GM12892 (cell line): ENCODE results near the gene COA1.

Experiments used
- DNase-seq: peaks from one replicate; pipeline ENCODE4 v3.0.0; 2011; ENCODE audit not compliant: insufficient read length
- FAIRE-seq: peaks from 2 replicates; lab custom pipeline; 2011; peaks lifted over from hg19 to GRCh38; lab: Jason Lieb, UNC
- POLR2A ChIP-seq: IDR thresholded peaks from 2 replicates; pipeline ENCODE4 v1.6.1; 2011; ENCODE audit warnings: low read depth, low read length, control low read depth
- POLR2AphosphoS5 ChIP-seq: IDR thresholded peaks from 2 replicates; pipeline ENCODE4 v1.6.1; 2011; ENCODE audit warnings: low read depth, low read length, control low read depth
- TAF1 ChIP-seq: IDR thresholded peaks from 2 replicates; pipeline ENCODE4 v1.6.1; 2011; ENCODE audit warnings: low read depth, mild to moderate bottlenecking, control low read depth, low read length, borderline replicate concordance

Gene COA1

DNA sequence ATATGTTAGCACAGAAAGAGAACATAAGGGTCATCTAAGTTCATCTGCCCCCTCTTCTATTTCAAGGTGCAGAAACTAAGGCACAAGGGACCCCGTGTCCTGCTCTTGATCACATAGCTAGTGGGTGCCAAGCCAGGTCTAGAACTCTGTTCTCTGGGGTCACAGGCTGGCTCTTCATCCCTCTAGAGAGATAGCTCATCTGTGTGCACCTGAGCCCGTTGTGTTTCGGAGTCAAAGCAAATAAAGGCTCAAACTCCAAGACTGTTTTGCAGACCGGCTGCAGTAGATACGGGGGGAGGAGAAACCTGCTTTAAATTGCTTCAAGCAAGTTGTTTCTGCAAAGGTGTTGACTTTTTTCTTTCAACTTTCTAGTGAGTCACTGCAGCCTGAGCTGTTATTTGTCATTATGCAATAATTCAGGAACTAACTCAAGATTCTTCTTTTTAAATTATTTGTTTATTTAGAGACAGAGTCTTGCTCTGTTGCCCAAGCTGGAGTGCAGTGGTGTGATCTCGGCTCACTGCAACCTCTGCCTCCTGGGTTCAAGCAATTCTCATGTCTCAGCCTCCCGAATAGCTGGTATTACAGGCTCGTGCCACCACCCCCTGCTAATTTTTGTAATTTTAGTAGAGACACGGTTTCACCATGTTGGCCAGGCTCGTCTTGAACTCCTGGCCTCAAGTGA lies 35.6 kb upstream of the COA1 start:
- DNase-seq (no peak), FAIRE-seq (no peak)
- no peak for TF ChIP-seq TAF1
- no peak for TF ChIP-seq POLR2AphosphoS5
- no peak for TF ChIP-seq POLR2A

DNA sequence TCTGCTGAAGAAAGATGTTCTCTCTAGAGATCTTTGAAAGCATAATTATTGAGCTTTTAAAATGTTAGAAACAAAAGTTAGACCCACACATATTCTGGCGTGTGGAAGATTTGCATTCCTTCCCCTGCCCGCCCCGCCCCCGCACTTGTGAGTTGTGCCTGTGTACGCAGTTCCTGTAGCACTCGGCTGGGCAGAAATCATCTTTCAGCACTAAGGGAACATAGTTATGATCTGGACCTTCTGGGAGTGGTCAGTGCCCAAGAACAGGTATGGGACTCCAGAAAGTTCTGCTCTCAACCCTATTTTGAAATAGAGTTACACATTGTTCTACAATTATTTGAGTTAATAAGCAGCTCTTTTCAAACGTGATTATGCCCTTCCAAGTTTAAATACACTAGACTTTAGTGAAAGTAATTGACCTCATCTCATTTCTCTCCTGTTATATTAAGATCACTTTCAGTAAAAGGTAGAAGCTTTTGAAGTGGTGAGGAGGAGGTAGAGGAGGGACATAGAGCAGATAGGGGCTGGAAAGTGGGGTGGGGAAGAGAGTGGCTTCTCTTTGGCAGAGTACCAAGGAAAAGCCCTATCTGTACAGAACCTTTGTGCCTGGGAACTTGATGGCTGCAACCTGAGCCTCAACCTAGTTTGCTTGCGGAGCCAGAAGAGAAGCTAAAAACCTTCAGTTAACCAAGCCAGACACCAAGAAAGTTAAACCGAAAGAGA lies 34.9 kb upstream of the COA1 start:
- TF ChIP-seq TAF1, result no peak
- no peak for DNase-seq
- peak; percentile 77 for FAIRE-seq

DNA sequence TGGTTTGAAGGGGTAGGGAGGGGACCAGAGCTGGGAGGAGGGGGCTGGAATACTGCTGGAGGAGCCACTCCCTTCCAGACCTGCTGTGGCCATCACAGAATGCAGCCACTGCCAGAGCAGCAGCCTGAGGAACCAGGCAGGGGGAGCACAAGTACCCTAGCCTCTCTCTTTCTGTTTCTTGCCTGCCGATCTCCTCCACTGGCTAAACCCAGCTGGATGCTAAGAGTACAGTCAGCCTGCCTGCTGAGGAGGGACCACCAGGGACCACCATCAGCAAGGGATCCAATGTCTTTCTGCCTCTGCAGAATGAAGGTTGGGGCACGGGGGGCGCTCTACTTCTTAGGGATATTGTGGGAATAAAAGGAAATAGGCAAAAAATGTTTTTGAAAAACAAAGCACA lies 33.9 kb upstream of the COA1 start:
- TF ChIP-seq POLR2AphosphoS5, result no peak
- no peak for TF ChIP-seq POLR2A
- TF ChIP-seq TAF1, result no peak
- FAIRE-seq (no peak), DNase-seq (no peak)

DNA sequence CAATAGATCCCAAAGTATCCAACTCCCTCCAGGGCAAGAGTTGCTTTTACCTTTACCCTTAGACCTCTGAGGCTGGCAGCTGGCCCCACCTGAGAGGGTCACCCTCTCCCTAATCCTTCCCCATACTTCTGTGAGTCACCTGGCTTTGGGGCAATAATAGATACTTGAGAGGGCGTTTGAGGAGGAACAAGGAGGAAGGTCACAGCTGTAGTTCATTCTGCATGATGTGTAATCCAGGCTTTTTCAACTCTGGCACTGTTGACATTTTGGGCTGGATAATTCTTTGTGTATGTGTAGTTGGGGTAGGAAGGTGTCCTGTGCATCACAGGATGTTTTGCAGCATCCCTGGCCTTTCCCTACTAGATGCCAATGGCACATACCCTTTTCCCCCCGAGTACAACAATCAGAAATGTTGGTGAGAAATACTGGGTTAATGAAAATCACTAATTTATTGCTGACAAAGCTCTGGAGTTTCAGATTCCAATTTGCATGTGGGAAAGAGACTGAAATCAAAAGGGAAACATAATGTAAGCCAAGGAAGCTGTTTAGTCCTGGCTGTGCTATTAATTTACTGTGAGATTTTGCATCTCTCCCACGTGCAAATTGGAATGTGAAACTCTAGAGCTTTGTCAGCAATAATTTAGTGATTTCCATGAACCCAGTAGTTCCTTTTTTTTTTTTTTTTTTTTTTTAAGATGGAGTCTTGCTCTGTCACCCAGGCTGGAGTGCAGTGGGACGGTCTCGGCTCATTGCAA lies 32.8 kb upstream of the COA1 start:
- FAIRE-seq (no peak), DNase-seq (no peak)
- TF ChIP-seq TAF1, result no peak
- no peak for TF ChIP-seq POLR2AphosphoS5
- TF ChIP-seq POLR2A, result no peak

DNA sequence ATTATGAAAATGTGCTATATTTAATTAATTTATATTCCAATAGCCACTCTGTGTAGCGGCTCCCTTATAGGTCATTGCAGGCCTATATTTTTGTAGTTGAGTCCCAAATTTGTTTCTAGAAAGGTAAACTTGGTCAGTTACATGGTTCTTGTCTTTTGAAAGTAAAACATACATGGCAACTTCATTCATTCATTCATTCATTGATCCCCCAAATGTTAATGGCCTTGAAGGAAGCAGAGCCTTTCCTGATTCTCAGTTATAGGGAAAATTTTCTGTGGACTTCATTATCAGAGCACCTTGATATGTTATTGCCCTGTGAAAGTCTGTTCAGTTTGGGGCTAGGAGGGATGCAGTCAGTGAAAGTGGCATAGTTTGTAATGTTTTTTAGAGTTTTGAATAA lies 32.1 kb upstream of the COA1 start:
- TF ChIP-seq POLR2A (no peak), TAF1 (no peak), POLR2AphosphoS5 (no peak)
- no peak for FAIRE-seq

DNA sequence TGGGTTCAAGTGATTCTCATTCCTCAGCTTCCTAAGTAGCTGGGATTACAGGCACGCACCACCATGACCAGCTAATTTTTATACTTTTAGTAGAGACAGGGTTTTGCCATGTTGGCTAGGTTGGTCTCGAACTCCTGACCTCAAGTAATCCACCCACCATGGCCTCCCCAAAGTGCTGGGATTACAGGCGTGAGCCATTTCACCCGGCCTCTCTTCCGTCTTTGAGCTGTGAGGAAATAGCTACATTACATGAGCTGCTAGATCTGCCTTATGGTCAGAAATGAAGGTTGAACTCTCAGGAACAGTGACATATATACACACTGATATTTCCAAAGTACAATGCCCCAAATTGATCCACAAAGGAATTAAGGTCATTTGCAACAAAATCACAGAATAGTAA lies 31.5 kb upstream of the COA1 start:
- DNase-seq (no peak), FAIRE-seq (no peak)
- TF ChIP-seq POLR2AphosphoS5, result no peak
- no peak for TF ChIP-seq TAF1
- no peak for TF ChIP-seq POLR2A

More for the DNA sequence above, 32.1 kb upstream of the COA1 start:
- no peak for DNase-seq

DNA sequence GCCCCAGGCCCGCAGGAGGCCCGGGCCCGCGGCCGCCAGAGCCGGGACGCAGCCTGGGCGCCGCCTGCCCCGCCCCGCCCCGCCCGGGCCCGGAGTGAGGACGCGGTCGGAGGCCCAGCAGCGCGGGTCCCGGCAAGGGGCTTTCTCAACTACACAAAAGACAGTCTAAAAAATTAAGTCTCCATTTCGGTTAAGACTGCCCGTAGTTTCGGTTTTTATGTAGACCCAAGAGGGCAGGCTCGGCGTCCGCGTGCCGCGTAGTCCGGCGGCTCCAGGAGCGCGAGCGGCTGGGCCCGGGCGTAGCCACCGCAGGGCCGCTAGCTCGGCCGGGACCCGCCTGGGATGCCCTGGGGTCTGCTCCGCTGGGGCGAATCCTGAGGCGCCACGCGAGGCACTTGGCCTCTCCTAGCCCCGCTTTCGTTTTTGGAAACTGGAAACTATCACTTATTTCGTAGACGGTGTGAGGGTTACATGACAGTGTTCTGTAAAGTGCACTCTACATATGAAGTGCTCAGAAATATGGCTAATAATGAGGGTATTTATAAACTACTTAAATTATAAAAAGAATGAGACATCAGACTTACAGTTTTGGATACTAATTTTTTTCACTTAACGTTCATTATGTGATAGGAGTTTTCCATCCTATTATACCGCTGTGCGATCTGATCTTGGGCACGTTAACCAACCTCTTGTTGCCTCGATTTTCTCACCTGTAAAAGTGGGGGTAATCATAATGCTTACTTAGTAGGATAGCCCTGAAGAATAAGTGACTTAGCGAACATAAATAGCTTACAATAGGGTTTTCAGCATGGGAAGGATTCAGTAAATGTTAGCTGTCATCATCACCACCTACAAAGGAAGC lies 29.7 kb upstream of the COA1 start:
- peak; percentile 48 for DNase-seq
- no peak for FAIRE-seq

DNA sequence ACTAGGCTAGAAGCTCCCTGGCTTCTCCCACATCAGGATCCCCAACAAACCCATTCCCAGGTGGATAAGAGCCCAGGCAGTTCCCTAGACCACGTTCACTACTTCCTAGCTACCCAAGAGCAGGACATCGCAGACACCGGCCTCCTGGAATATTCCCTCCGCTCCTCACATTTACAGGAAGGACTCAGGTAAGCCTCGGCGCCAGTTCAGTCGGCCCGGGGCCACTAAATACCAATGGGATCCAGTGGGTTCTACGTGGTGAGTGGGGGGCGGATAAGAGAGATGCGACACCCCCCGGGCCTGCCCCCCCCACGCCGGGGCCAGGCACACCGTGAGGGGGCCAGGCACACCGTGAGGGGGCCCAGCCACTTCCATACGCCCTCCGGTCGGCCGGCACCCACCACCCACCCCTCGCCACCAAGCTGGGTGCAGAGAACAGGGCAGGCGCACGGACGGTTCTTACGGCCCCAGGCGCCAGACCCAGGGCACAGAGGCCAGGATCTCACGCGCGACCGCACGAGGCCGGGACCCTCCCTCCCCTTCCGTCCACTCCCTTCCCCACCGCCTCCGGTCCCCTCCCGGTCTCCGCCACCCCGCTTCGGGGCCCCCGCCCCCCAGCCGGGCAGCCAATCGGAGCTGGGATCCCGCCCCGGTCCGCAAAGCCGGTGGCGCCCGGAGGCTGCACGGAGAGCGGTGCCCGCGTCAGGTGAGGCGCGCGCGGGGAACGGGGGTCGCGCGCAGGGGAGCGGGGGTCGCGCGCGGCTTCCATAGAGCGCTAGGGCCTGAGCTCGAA lies 28.9 kb upstream of the COA1 start, which contains the start of gene BLVRA:
TSS of gene BLVRA (plus strand) at position 652 of the 793 bp plus-strand sequence. CDS start 12,479 bp downstream, outside the sequence.
- FAIRE-seq (peak; percentile 82), DNase-seq (peak; percentile 80)
- TF ChIP-seq POLR2A, result peak; percentile 54; the same call in 1 of the 2 replicates
- no peak for TF ChIP-seq POLR2AphosphoS5

More for the DNA sequence above, 29.7 kb upstream of the COA1 start:
- TF ChIP-seq POLR2A (no peak; the same call in 1 of the 2 replicates), POLR2AphosphoS5 (no peak), TAF1 (0 out of 2 replicates have a peak, but pooled peaks have one; percentile 24)

DNA sequence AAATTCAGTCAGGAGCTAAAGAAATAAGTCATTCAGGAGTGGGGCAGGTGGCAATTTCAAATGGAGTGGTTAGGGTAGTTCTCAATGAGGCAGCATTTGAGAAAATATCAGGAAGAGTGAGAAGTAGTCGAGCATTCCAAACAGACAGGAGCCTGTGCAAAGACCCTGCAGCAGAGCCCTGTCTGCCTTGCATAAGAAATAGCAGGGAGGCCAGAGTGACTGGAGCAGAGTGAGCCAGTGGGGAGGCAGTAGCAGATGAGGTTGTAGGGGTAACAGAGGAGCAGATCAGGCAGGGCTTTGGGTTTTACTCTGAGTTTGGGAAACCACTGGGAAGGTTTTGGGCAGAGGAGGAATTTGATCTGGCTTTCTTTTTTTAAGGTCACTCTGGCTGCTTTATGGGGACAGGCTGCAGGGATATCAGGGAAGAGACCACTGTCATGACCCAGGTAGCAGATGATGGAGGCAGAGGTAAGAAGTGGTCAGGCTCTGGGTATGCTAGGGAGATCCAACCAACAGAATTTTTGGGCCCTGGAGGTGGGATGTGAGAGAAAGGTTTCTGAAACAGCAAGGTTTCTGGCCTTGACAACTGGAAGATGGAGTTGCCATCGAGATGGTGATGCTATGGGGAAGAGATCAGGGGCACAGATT lies 27.9 kb upstream of the COA1 start:
- no peak for FAIRE-seq
- TF ChIP-seq POLR2A, result no peak
- TF ChIP-seq TAF1, result no peak
- TF ChIP-seq POLR2AphosphoS5, result no peak
- no peak for DNase-seq

DNA sequence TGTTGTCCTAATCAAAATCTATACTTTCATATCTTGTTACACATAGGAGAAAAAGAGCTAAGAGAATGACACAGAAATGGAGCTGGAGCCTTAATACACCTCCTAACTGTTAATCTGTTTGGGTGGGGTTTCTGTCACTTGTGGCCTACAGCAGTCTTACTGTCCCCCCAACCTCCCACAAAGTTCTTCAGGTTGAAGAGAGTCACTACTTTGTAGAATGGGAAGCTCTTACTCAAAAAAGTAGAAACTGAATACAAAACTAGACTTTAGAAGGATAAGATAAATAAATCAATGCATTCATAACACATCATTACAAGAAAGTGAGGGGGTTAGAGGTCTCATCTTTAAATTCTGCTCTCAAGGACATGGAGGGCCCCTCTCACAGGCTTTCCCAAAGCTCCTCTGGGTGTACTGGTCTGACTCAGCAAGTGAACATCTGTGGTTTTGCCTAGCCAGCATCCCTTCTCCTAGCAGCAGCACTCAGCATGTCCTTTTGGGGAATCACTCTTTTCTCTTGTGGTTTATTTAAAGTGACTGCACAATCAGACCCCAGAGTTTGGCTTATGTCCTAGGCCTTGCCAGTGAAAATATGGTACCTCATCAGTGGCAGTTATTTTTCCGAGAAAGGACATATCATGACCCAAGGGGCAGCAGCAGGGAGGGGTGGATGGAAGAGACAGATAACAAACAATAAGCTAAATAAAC lies 27.2 kb upstream of the COA1 start:
- no peak for DNase-seq
- FAIRE-seq, result peak; percentile 40
- no peak for TF ChIP-seq TAF1
- TF ChIP-seq POLR2A, result no peak
- no peak for TF ChIP-seq POLR2AphosphoS5
